Naive thymus-derived CD4-positive, alpha-beta T cell (primary cell): Measurements from ENCODE around the gene RUNX3. TPM values are rescaled to one million over a fixed set of nuclear protein-coding genes. Genes with fewer than 3 reads are reported as not detected.

ENCODE experiments used
- ATAC-seq: fragments of 150-1000 bp; cut with Tn5 transposase; 2 replicates; pipeline ENCODE4 v1.10.0; 2021; ENCODE audit warnings: mild to moderate bottlenecking, moderate library complexity
- CTCF ChIA-PET: fragments of 350-600 bp; sonication (Branson Sonifier 250); formaldehyde crosslinking; loops from one replicate; lab custom pipeline; 2021; ENCODE audit warnings: antibody characterized with exemption; lab: Charles Lee
- POLR2A ChIA-PET: fragments of 350-600 bp; sonication (Branson Sonifier 250); formaldehyde crosslinking; loops from one replicate; lab custom pipeline; 2021; ENCODE audit warnings: antibody characterized with exemption, inconsistent platforms; lab: Charles Lee
- DNase-seq, 9 donors: peaks; one replicate each; pipeline versions ENCODE4 v3.0.0 to v3.0.0-alpha.2; 2020 to 2022; ENCODE audit warnings: mixed read lengths in 1 of 9
- H3K27ac ChIP-seq: one replicate; pipeline ENCODE4 v1.7.0; 2013; ENCODE audit warnings: mild to moderate bottlenecking, low read depth, low read length, moderate library complexity
- H3K27me3 ChIP-seq, 2 donors: one replicate each; pipeline ENCODE4 v1.7.0; 2013; ENCODE audit warnings: low read length in 2 of 2, mild to moderate bottlenecking in 2 of 2, moderate library complexity in 2 of 2; ENCODE audit not compliant: control insufficient read depth in 2 of 2, insufficient read depth in 2 of 2
- H3K36me3 ChIP-seq, 3 experiments: 1 replicate in 2 of 3; 2 replicates in 1 of 3; pipeline ENCODE4 v1.7.0; 2013; ENCODE audit warnings: low read length in 3 of 3, mild to moderate bottlenecking in 3 of 3, moderate library complexity in 1 of 3; ENCODE audit not compliant: insufficient read depth in 3 of 3, control insufficient read depth in 2 of 3
- H3K4me1 ChIP-seq, 2 donors: one replicate each; pipeline ENCODE4 v1.7.0; 2013; ENCODE audit warnings: low read length in 2 of 2, mild to moderate bottlenecking in 2 of 2, moderate library complexity in 1 of 2; ENCODE audit not compliant: control insufficient read depth in 2 of 2, insufficient read depth in 2 of 2
- H3K4me3 ChIP-seq: 2 replicates; pipeline ENCODE4 v1.7.0; 2013; ENCODE audit warnings: mild to moderate bottlenecking, low read length
- H3K9me3 ChIP-seq, 3 experiments: 1 replicate in 2 of 3; 2 replicates in 1 of 3; pipeline ENCODE4 v1.7.0; 2013; ENCODE audit warnings: low read length in 3 of 3; ENCODE audit not compliant: control insufficient read depth in 2 of 3
- H3K27ac Mint-ChIP-seq, 9 donors: one replicate each; pipeline ENCODE4 v1.8.0; 2020 to 2022; ENCODE audit warnings: mixed read lengths in 9 of 9, mild to moderate bottlenecking in 8 of 9, moderate library complexity in 5 of 9, inconsistent platforms in 2 of 9
- H3K27me3 Mint-ChIP-seq, 5 donors: one replicate each; pipeline ENCODE4 v1.8.0; 2021 to 2022; ENCODE audit warnings: mixed read lengths in 5 of 5, mild to moderate bottlenecking in 1 of 5
- H3K36me3 Mint-ChIP-seq, 5 donors: one replicate each; pipeline ENCODE4 v1.8.0; 2020 to 2022; ENCODE audit warnings: mixed read lengths in 5 of 5, mild to moderate bottlenecking in 3 of 5, inconsistent platforms in 1 of 5
- H3K4me1 Mint-ChIP-seq, 7 donors: one replicate each; pipeline ENCODE4 v1.8.0; 2020 to 2022; ENCODE audit warnings: mixed read lengths in 7 of 7, mild to moderate bottlenecking in 3 of 7, inconsistent platforms in 1 of 7
- H3K4me3 Mint-ChIP-seq, 10 donors: one replicate each; pipeline ENCODE4 v1.8.0; 2020 to 2022; ENCODE audit warnings: mild to moderate bottlenecking in 10 of 10, mixed read lengths in 10 of 10, moderate library complexity in 6 of 10, inconsistent platforms in 2 of 10
- H3K9me3 Mint-ChIP-seq, 11 donors: one replicate each; pipeline ENCODE4 v1.8.0; 2020 to 2022; ENCODE audit warnings: mixed read lengths in 11 of 11, mild to moderate bottlenecking in 4 of 11, inconsistent platforms in 1 of 11, moderate library complexity in 1 of 11
- intact Hi-C, 2 donors: fragments of 100-400 bp; cut with micrococcal nuclease; formaldehyde crosslinking; loops; one replicate each; pipeline ENCODE4 v1.15.1; 2023
- polyA plus RNA-seq, 2 donors: library from polyadenylated mRNA; unstranded; fragments of 300-500 nt; fragmentation: Illumina TruSeq; gene quantifications; one replicate each; pipeline ENCODE4 v1.2.3, GENCODE V29; 2021
- total RNA-seq, 6 experiments: library from RNA in 5 of 6; stranded (reverse) in 5 of 6; gene quantifications; 1 replicate in 5 of 6; 2 replicates in 1 of 6; pipeline ENCODE4 v1.2.3 and lab custom pipeline; 2021 to 2026

RUNX3 gene
- total and polyA plus RNA-seq, 7 experiments from 2014 or later: 14.2 to 135 (median 74.8) TPM

DNA sequence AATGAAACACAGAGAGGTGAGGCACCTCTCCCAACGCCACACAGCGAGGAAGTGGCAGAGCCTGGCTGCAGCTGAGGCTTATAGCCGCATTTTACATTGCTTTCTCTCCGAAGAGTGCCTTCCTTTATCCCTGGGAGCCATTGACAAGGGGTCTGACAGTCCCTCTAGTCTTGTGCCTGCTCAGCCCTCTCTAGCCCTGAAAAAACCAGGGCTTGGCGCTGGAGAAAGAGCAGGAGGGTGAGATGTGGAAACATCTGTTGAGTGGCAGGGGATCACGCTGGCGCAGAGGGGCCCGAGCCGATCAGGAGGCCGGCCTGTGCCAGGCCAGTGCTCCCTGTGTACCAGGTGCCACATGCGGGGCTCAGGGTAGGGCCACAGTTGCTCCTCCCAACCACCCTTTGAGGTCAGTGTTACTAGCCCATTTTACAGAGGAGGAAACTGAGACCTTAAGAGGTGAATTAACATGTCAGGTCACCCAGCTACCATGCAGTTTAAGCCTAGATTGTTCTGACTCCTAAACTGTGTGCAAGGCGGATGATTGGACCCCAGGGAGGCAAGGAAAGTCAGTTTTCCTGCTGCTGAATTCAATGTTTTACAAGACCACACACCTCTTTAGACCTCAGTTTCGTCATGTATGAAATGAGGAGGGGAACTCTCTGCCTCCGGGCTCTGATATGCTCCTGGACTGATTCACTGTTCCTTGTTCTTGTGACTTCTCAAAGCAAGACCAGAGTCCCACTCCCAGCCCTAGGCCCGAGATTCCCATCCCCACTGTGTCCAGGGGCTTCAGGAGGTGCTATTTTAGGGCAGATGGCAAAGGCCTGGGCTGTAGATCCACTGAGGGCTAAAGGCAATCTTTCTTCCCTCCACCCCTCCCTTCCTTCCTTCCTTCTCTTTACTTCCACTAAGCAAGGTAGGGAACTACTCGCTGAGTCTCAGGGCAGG is 28.0 kb upstream of the RUNX3 start:
- no peaks in the 10 kb centered on the region for H3K9me3 Mint-ChIP-seq
- ChIA-PET CTCF (no interaction called here), POLR2A (no interaction called here)
- H3K27me3 Mint-ChIP-seq: no peaks in the 10 kb centered on the region
- peaks cover 41 to 93% (median 80%) of the 10 kb centered on the region in 7 donors for H3K4me1 Mint-ChIP-seq
- Histone ChIP-seq H3K4me3 (no peak overlapping the region), H3K27me3 (no peaks in the 10 kb centered on the region), H3K9me3 (no peaks in the 10 kb centered on the region), H3K27ac (no peak overlapping the region), H3K36me3 (no peaks in the 10 kb centered on the region), H3K4me1 (peaks cover 41 to 49% of the 10 kb centered on the region in 2 donors)
- H3K36me3 Mint-ChIP-seq: peaks cover 0 to 51% (median 5%) of the 10 kb centered on the region in 5 donors
- no peak for DNase-seq
- peak overlapping the region in 2 of 10 donors; percentile 34 to 72 for H3K4me3 Mint-ChIP-seq
- intact Hi-C loops: no loop called here
- H3K27ac Mint-ChIP-seq: peak overlapping the region in 5 of 9 donors; percentile 33 to 86 (median 65)
- no peak for ATAC-seq

DNA sequence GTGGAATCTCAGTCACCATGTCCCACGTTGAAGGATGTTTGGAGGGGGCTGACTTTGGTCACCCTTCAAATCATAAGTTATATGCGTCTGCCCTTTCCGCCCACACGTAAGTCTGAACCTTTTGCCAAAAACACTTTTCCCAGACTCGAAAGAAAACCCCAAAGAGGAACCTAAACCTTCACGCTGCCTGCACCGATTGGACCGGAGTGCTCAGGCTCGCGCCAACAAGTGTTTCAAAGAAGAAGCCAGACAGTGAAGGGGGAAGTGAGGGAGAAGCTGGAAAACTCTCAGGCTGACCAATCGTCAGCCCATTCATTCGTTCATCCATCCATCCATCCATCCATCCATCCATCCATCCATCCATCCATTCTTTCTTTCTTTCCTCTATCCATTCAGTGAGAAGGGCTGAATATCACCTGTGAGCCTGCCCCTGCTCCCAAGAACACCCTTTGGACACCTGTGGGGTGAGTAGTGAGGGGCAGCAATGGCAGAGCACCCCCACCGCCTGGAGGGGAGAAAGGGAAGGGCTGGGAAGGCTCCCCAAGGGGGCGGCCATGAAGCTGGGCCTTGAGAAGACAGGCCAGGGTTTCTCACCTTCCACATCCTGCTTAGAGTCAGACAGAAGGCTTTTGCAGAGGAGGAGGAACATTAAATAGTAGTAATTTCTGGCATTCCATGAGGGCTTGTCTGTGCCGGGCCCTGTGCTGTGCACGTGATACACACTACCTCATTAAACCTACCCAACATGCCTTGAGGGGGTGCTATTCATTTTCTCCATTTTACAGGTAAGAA is 27.1 kb upstream of the RUNX3 start:
- Histone ChIP-seq H3K27me3 (no peaks in the 10 kb centered on the region), H3K4me1 (peaks cover 50 to 55% of the 10 kb centered on the region in 2 donors), H3K9me3 (no peaks in the 10 kb centered on the region), H3K36me3 (no peaks in the 10 kb centered on the region), H3K27ac (no peak overlapping the region), H3K4me3 (no peak overlapping the region)
- DNase-seq (no peak), ATAC-seq (no peak)
- H3K27ac Mint-ChIP-seq: peak overlapping the region in 5 of 9 donors; percentile 47 to 86 (median 72)
- H3K4me3 Mint-ChIP-seq: peak overlapping the region in 3 of 10 donors; percentile 44 to 72 (median 45)
- H3K4me1 Mint-ChIP-seq: peaks cover 47 to 92% (median 80%) of the 10 kb centered on the region in 7 donors
- intact Hi-C loops: no loop called here
- H3K9me3 Mint-ChIP-seq: no peaks in the 10 kb centered on the region
- POLR2A ChIA-PET: no interaction called here
- H3K27me3 Mint-ChIP-seq: no peaks in the 10 kb centered on the region
- H3K36me3 Mint-ChIP-seq: peaks cover 0 to 47% (median 5%) of the 10 kb centered on the region in 5 donors
- CTCF ChIA-PET: interaction anchor here (0.5 to 2.8 kb wide), 3 partner anchors 80 to 307 kb away, joined by 3 to 14 read pairs (median 3); no protein-coding TSS in a partner anchor

DNA sequence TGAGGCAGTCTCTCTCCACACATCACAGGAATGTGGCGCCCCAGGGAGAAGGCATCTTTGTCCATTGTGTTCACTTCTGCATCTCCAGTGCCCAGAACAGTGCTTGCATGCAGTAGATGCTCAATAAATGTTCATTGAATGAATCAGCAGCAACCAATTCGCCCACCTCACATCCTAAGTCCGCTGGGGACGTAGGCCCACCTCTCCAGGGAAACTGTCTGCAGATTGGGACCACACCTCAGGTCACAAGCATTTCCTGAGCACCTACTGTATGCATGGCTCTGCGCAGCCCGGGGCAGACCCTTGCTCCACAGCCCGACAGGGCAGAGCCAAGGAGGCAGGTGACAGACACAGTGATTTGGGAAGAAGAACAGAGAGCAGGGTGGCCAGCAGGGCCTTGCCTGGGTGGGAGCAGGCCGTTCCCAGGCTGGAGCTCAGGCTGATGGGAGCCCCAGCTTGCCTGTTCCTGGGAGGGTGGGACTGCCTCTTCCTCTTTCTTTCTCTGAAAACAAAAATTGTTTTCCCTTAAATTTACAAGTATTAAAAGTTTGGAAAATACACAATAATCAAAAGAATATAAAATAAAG is 25.8 kb upstream of the RUNX3 start:
- DNase-seq: no peak
- Mint-ChIP-seq H3K27me3 (no peaks in the 10 kb centered on the region), H3K4me3 (peak overlapping the region in 4 of 10 donors; percentile 32 to 87 (median 66)), H3K4me1 (peaks cover 45 to 90% (median 80%) of the 10 kb centered on the region in 7 donors), H3K27ac (peak overlapping the region in 5 of 9 donors; percentile 56 to 92 (median 82)), H3K36me3 (peaks cover 0 to 43% (median 5%) of the 10 kb centered on the region in 5 donors), H3K9me3 (no peaks in the 10 kb centered on the region)
- ChIA-PET POLR2A (interaction anchor here (1.3 kb wide), 1 partner anchor 38 kb away, joined by 3 read pairs; no protein-coding TSS in a partner anchor), CTCF (interaction anchor here (1.3 to 2.8 kb wide), 2 partner anchors 81 to 108 kb away, joined by 3 to 14 read pairs; no protein-coding TSS in a partner anchor)
- Histone ChIP-seq H3K4me3 (no peak overlapping the region), H3K36me3 (no peaks in the 10 kb centered on the region), H3K27ac (no peak overlapping the region), H3K27me3 (no peaks in the 10 kb centered on the region), H3K4me1 (peaks cover 56 to 57% of the 10 kb centered on the region in 2 donors), H3K9me3 (no peaks in the 10 kb centered on the region)
- ATAC-seq: no peak
- intact Hi-C loops: loop anchor here in 1 of 2 donors (1.0 kb wide), 3 partner anchors 7 to 66 kb away; partner anchors contain the start of gene RUNX3

DNA sequence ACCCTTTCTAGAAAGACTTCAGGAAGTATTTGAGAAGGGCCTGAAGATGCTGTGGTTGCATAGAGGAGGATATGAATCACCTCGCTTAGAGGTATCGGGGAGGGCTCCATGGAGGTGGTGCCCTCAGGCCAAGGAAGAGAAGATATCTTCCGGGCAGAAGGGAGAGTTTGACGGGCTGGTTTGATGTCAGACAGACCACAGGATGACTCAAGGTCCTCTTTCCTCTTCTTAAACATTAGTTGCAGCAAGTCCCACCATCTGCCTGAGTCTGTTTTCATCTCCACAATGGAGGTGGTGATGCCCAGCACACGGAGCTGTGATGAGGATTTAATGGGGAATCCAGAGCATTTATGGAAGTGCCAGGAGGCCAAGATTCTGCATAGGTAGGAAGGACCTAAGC is 25.1 kb upstream of the RUNX3 start:
- no peak overlapping the region for H3K27ac ChIP-seq
- H3K4me3 Mint-ChIP-seq: peak overlapping the region; percentile 32 to 87 (median 66)
- POLR2A ChIA-PET: interaction anchor here (1.3 kb wide), 1 partner anchor 38 kb away, joined by 3 read pairs; no protein-coding TSS in a partner anchor
- peak overlapping the region; percentile 56 to 92 (median 83) for H3K27ac Mint-ChIP-seq
- no peaks in the 10 kb centered on the region for H3K27me3 ChIP-seq
- intact Hi-C loops: loop anchor here in 1 of 2 donors (1.0 kb wide), 3 partner anchors 8 to 67 kb away; partner anchors contain the start of gene RUNX3
- peaks cover 56 to 57% of the 10 kb centered on the region in 2 donors for H3K4me1 ChIP-seq
- H3K36me3 Mint-ChIP-seq: peaks cover 0 to 39% (median 5%) of the 10 kb centered on the region in 5 donors
- ATAC-seq: peak; percentile 88
- no peak overlapping the region for H3K4me3 ChIP-seq
- peak in 1 of 9 donors; percentile 75 for DNase-seq
- no peaks in the 10 kb centered on the region for H3K36me3 ChIP-seq
- no peaks in the 10 kb centered on the region for H3K9me3 ChIP-seq
- no peaks in the 10 kb centered on the region for H3K9me3 Mint-ChIP-seq
- CTCF ChIA-PET: interaction anchor here (2.8 kb wide), 1 partner anchor 82 kb away, joined by 14 read pairs; no protein-coding TSS in a partner anchor
- H3K4me1 Mint-ChIP-seq: peaks cover 45 to 90% (median 80%) of the 10 kb centered on the region in 7 donors
- no peaks in the 10 kb centered on the region for H3K27me3 Mint-ChIP-seq

DNA sequence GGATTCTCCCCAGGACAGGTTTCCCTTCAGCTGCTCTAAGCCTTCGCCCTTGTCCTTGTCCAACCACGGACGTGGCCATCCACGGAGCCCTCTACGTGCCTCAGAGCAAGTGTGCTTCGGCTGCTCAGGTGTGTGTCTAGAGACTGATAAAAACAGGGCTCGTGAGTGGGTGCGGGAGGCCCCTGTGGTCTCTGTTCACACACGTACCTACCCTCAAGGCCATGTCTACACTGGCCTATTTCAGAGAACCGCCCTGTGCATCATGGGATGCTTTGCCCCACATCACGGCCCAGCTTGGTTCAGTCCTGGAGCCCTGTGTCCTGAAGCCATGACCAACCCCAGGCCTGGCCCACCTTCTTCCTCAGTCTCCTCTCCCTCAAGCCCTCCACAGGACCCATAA is 24.6 kb upstream of the RUNX3 start:
- CTCF ChIA-PET: interaction anchor here (0.9 to 2.8 kb wide), 3 partner anchors 13 to 147 kb away, joined by 3 to 14 read pairs (median 3); no protein-coding TSS in a partner anchor
- POLR2A ChIA-PET: interaction anchor here (0.6 to 1.3 kb wide), 3 partner anchors 17 to 76 kb away, joined by 3 read pairs; no protein-coding TSS in a partner anchor
- H3K4me1 ChIP-seq: peaks cover 56 to 57% of the 10 kb centered on the region in 2 donors
- no peak for DNase-seq
- peak overlapping the region in 9 of 10 donors; percentile 51 to 87 (median 66) for H3K4me3 Mint-ChIP-seq
- no peaks in the 10 kb centered on the region for H3K36me3 ChIP-seq
- no peaks in the 10 kb centered on the region for H3K27me3 ChIP-seq
- peaks cover 0 to 33% (median 5%) of the 10 kb centered on the region in 5 donors for H3K36me3 Mint-ChIP-seq
- no peak for ATAC-seq
- H3K27ac Mint-ChIP-seq: peak overlapping the region; percentile 56 to 92 (median 83)
- intact Hi-C loops: loop anchor here in 1 of 2 donors (1.0 kb wide), 3 partner anchors 9 to 68 kb away; partner anchors contain the start of gene RUNX3
- no peaks in the 10 kb centered on the region for H3K27me3 Mint-ChIP-seq
- no peaks in the 10 kb centered on the region for H3K9me3 Mint-ChIP-seq
- H3K4me3 ChIP-seq: no peak overlapping the region
- H3K9me3 ChIP-seq: no peaks in the 10 kb centered on the region
- peaks cover 40 to 89% (median 75%) of the 10 kb centered on the region in 7 donors for H3K4me1 Mint-ChIP-seq
- H3K27ac ChIP-seq: no peak overlapping the region
